Measurements from ENCODE around the gene UBE3D.
A peak's percentile ranks its signal among the peaks of the same experiment; 100 is the strongest.

The UBE3D gene

GRCh38 chr6:82959385-82959941 is 106.2 kb downstream of the UBE3D start:
- H3K36me3 ChIP-seq (ENCODE audit: insufficient read depth, low read length) = peaks cover 34% of the 10 kb centered on the region
- no peaks in the 10 kb centered on the region for H3K9me3 ChIP-seq (ENCODE audit: low read depth, low read length)
- DNase-seq (ENCODE audit: low read depth, low spot score) = no peak
- no peak overlapping the region for H3K4me3 ChIP-seq
- peak overlapping the region; percentile 43 for H3K27ac ChIP-seq
- TF ChIP-seq POLR2AphosphoS5 (IDR thresholded peaks at IDR 0.05; ENCODE audit: borderline replicate concordance, low read depth, low read length) (no peak), FOXP2 (optimal IDR thresholded peaks at IDR 0.05; ENCODE audit: control extremely low read depth, extremely low read length, insufficient read depth) (no peak), EZH2 (IDR thresholded peaks at IDR 0.05) (no peak)
- H3K9ac ChIP-seq (ENCODE audit: insufficient read length) = no peak overlapping the region

- TF ChIP-seq POLR2AphosphoS5 (IDR thresholded peaks at IDR 0.05; ENCODE audit: borderline replicate concordance, low read depth, low read length) = no peak
- no peak for TF ChIP-seq EZH2 (IDR thresholded peaks at IDR 0.05)
- TF ChIP-seq FOXP2 (optimal IDR thresholded peaks at IDR 0.05; ENCODE audit: control extremely low read depth, extremely low read length, insufficient read depth) = no peak
- Histone ChIP-seq H3K27ac (peak overlapping the region; percentile 92), H3K9me3 (ENCODE audit: low read depth, low read length) (no peaks in the 10 kb centered on the region)
Measured at GRCh38 chr6:82958551-82958950, 107.1 kb downstream of the UBE3D start.

GRCh38 chr6:82957868-82958245 is 107.8 kb downstream of the UBE3D start:
- Histone ChIP-seq H3K27ac (peak overlapping the region; percentile 92), H3K4me3 (peak overlapping the region; percentile 45; the same call in 1 of the 2 replicates), H3K36me3 (ENCODE audit: insufficient read depth, low read length) (peaks cover 48% of the 10 kb centered on the region), H3K9me3 (ENCODE audit: low read depth, low read length) (no peaks in the 10 kb centered on the region), H3K9ac (ENCODE audit: insufficient read length) (peak overlapping the region; percentile 55)
- DNase-seq (ENCODE audit: low read depth, low spot score) = no peak
- TF ChIP-seq FOXP2 (optimal IDR thresholded peaks at IDR 0.05; ENCODE audit: control extremely low read depth, extremely low read length, insufficient read depth) (no peak), EZH2 (IDR thresholded peaks at IDR 0.05) (no peak), POLR2AphosphoS5 (IDR thresholded peaks at IDR 0.05; ENCODE audit: borderline replicate concordance, low read depth, low read length) (no peak)

More at GRCh38 chr6:82958551-82958950, 107.1 kb downstream of the UBE3D start:
- no peak for DNase-seq (ENCODE audit: low read depth, low spot score)
- H3K9ac ChIP-seq (ENCODE audit: insufficient read length) = no peak overlapping the region
- H3K4me3 ChIP-seq = no peak overlapping the region
- peaks cover 42% of the 10 kb centered on the region for H3K36me3 ChIP-seq (ENCODE audit: insufficient read depth, low read length)

DNA sequence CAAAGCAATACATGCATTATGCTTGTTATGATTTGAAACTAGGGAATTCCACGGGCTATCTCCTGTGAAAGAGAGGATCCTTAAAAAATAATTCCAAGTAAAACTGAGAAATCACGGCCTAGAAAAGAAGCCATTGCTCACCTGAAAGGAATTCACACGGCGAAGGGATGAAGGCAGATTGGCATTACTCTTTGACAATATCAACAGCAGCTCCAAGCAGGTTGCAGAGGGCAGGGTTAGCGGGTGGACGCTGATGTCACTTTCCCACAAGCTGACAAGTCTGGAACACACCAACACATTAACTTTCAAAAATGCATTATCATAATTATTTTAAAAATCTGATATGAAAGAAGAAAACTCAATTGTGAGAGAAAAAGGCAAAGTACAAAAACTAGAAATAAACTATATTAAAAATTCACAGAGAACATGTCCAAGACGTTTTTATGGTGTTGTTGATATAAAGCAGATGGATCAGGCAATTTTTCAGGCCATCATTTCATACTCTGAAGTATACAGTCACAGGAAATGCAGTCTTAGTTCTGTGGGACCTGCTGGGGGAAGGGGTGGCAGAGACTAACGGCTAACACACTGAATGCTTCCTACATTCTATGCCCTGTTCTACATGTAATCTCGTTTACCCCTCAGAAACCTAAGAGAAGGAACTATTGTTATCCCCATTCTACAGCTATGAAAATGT is 108.3 kb downstream of the UBE3D start:
- TF ChIP-seq EZH2 (IDR thresholded peaks at IDR 0.05) (no peak), FOXP2 (optimal IDR thresholded peaks at IDR 0.05; ENCODE audit: control extremely low read depth, extremely low read length, insufficient read depth) (no peak), POLR2AphosphoS5 (IDR thresholded peaks at IDR 0.05; ENCODE audit: borderline replicate concordance, low read depth, low read length) (no peak)
- H3K4me3 ChIP-seq = peak overlapping the region; percentile 45; the same call in 1 of the 2 replicates
- H3K36me3 ChIP-seq (ENCODE audit: insufficient read depth, low read length) = peaks cover 54% of the 10 kb centered on the region
- peak overlapping the region; percentile 92 for H3K27ac ChIP-seq
- H3K9me3 ChIP-seq (ENCODE audit: low read depth, low read length) = no peaks in the 10 kb centered on the region
- peak overlapping the region; percentile 55 for H3K9ac ChIP-seq (ENCODE audit: insufficient read length)
- DNase-seq (ENCODE audit: low read depth, low spot score) = no peak

DNA sequence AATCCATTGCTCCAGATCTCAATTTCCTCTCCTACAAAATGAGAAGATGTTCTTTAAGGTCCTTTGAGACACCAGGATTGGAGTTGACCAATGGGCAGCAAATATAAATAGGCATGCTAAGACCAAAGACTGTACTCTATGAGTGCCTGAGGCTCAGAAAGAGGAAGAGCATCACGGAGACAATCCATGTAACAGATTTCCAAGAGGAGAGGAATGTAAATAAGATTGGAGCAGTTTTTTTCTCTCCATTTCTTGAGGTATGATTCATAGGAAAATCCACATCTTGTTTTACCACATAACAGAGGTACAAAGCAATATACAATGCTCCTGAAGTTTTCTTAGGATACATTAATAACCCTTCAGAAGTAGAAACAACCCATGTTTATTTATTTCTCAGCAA is 109.8 kb downstream of the UBE3D start:
- Histone ChIP-seq H3K9me3 (ENCODE audit: low read depth, low read length) (no peaks in the 10 kb centered on the region), H3K4me3 (no peak overlapping the region), H3K36me3 (ENCODE audit: insufficient read depth, low read length) (peaks cover 65% of the 10 kb centered on the region), H3K9ac (ENCODE audit: insufficient read length) (no peak overlapping the region), H3K27ac (no peak overlapping the region)
- TF ChIP-seq FOXP2 (optimal IDR thresholded peaks at IDR 0.05; ENCODE audit: control extremely low read depth, extremely low read length, insufficient read depth) (no peak), POLR2AphosphoS5 (IDR thresholded peaks at IDR 0.05; ENCODE audit: borderline replicate concordance, low read depth, low read length) (no peak), EZH2 (IDR thresholded peaks at IDR 0.05) (no peak)
- DNase-seq (ENCODE audit: low read depth, low spot score) = no peak

GRCh38 chr6:82954937-82955577 is 110.6 kb downstream of the UBE3D start:
- H3K36me3 ChIP-seq (ENCODE audit: insufficient read depth, low read length) = peaks cover 73% of the 10 kb centered on the region
- no peak for DNase-seq (ENCODE audit: low read depth, low spot score)
- no peak overlapping the region for H3K27ac ChIP-seq
- no peak overlapping the region for H3K4me3 ChIP-seq
- TF ChIP-seq FOXP2 (optimal IDR thresholded peaks at IDR 0.05; ENCODE audit: control extremely low read depth, extremely low read length, insufficient read depth) (no peak), EZH2 (IDR thresholded peaks at IDR 0.05) (no peak)
- H3K9ac ChIP-seq (ENCODE audit: insufficient read length) = no peak overlapping the region
- peaks cover 5% of the 10 kb centered on the region; the same call in 1 of the 2 replicates for H3K9me3 ChIP-seq (ENCODE audit: low read depth, low read length)

DNA sequence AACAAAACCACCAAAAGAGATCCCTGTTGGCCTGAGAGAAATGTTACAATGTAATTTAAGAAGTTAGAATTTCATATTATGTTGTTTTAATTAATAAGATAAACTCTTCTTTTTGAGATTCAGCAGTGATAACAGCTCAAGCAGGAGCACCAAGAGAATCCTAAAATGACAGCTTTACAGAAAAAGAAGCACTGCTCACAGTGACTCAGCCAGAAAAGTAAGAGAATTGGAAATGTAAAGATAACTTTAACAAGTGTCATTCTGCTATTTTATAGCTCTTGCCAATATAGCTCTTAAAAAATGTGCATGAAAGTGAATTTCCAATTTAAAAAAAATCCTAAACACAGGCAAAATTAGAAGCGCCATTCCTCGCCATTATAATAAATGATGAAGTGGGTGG is 111.3 kb downstream of the UBE3D start:
- TF ChIP-seq EZH2 (IDR thresholded peaks at IDR 0.05) (no peak), POLR2AphosphoS5 (IDR thresholded peaks at IDR 0.05; ENCODE audit: borderline replicate concordance, low read depth, low read length) (no peak), FOXP2 (optimal IDR thresholded peaks at IDR 0.05; ENCODE audit: control extremely low read depth, extremely low read length, insufficient read depth) (no peak)
- peaks cover 5% of the 10 kb centered on the region; the same call in 1 of the 2 replicates for H3K9me3 ChIP-seq (ENCODE audit: low read depth, low read length)
- no peak overlapping the region for H3K4me3 ChIP-seq
- H3K27ac ChIP-seq = no peak overlapping the region
- H3K9ac ChIP-seq (ENCODE audit: insufficient read length) = no peak overlapping the region
- DNase-seq (ENCODE audit: low read depth, low spot score) = no peak
- H3K36me3 ChIP-seq (ENCODE audit: insufficient read depth, low read length) = peaks cover 79% of the 10 kb centered on the region

DNA sequence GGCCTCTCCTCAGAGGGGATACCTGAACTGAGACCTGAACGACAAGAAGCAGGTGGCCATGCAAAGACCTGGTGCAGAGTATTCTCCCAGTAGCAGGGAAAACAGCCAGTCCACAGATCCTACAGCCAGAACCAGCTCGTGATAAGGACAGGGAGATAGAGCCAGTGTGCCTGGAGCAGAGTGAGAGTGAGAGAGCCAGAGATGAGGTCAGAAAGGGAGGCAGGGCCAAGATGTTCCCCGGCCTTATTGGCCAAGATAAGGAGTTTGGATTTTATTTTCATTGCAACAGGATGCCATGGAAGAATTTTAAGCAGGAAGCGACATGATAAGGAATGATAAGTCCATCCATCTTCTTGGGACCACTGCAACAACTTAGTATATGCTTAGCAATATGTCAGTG is 111.8 kb downstream of the UBE3D start:
- DNase-seq (ENCODE audit: low read depth, low spot score) = no peak
- H3K4me3 ChIP-seq = no peak overlapping the region
- peaks cover 84% of the 10 kb centered on the region for H3K36me3 ChIP-seq (ENCODE audit: insufficient read depth, low read length)
- no peak overlapping the region for H3K27ac ChIP-seq
- TF ChIP-seq EZH2 (IDR thresholded peaks at IDR 0.05) (no peak), FOXP2 (optimal IDR thresholded peaks at IDR 0.05; ENCODE audit: control extremely low read depth, extremely low read length, insufficient read depth) (no peak), POLR2AphosphoS5 (IDR thresholded peaks at IDR 0.05; ENCODE audit: borderline replicate concordance, low read depth, low read length) (no peak)
- peaks cover 5% of the 10 kb centered on the region; the same call in 1 of the 2 replicates for H3K9me3 ChIP-seq (ENCODE audit: low read depth, low read length)
- H3K9ac ChIP-seq (ENCODE audit: insufficient read length) = no peak overlapping the region
